A673 (cell line): ENCODE data around the gene PON1.

ENCODE experiments used
- CTCF ChIP-seq: fragments of 300-800, 200-600 bp; sonication (generic); conservative IDR thresholded peaks from 2 replicates; pipeline ENCODE4 v1.5.1; 2017; ENCODE audit warnings: low read depth, mild to moderate bottlenecking, antibody characterized with exemption, low read length, moderate library complexity, mixed read lengths
- EZH2 ChIP-seq: fragments of 200-600 bp; sonication (generic); IDR thresholded peaks from 2 replicates; pipeline ENCODE4 v1.6.1; 2017; ENCODE audit warnings: borderline replicate concordance, low read depth, mild to moderate bottlenecking, mixed read lengths, antibody characterized with exemption, low read length; ENCODE audit not compliant: poor library complexity, severe bottlenecking

- TF ChIP-seq EZH2 (no peak), CTCF (no peak)
These were observed 40.8 kb upstream of the PON1 start for GRCh38 chr7:95365151-95365550.
